Loucy (cell line): ENCODE measurements around the gene ADAMTS6.

Source experiments
- H2AFZ ChIP-seq: fragments of 200-600 bp; sonication (generic); 2 replicates; pipeline ENCODE4 v1.6.0; 2016; ENCODE audit warnings: antibody characterized with exemption, mild to moderate bottlenecking, low read length, moderate library complexity
- H3F3A ChIP-seq: fragments of 200-600 bp; 2 replicates; pipeline ENCODE4 v1.6.0; 2016; ENCODE audit warnings: antibody characterized with exemption, low read depth, mild to moderate bottlenecking
- H3K27me3 ChIP-seq: fragments of 200-600 bp; sonication (generic); 2 replicates; pipeline ENCODE4 v1.6.1; 2014; ENCODE audit warnings: low read length, mild to moderate bottlenecking; ENCODE audit not compliant: insufficient read depth, poor library complexity, severe bottlenecking
- H3K36me3 ChIP-seq: fragments of 200-600 bp; sonication (generic); 2 replicates; pipeline ENCODE4 v1.6.1; 2016; ENCODE audit warnings: low read length; ENCODE audit not compliant: insufficient read depth
- H3K4me1 ChIP-seq: fragments of 200-600 bp; sonication (generic); 2 replicates; pipeline ENCODE4 v1.5.1; 2014; ENCODE audit warnings: low read length, mild to moderate bottlenecking; ENCODE audit not compliant: insufficient read depth, poor library complexity, severe bottlenecking
- H3K4me2 ChIP-seq: fragments of 200-600 bp; sonication (generic); 2 replicates; pipeline ENCODE4 v1.6.0; 2014; ENCODE audit warnings: antibody characterized with exemption, low read length, low read depth, mild to moderate bottlenecking; ENCODE audit not compliant: poor library complexity, severe bottlenecking
- H3K4me3 ChIP-seq: fragments of 200-600 bp; sonication (generic); 2 replicates; pipeline ENCODE4 v1.5.1; 2014; ENCODE audit warnings: low read length, mild to moderate bottlenecking, mixed read lengths; ENCODE audit not compliant: poor library complexity, severe bottlenecking
- H3K79me2 ChIP-seq: fragments of 200-600 bp; sonication (generic); 2 replicates; pipeline ENCODE4 v1.6.1; 2014; ENCODE audit warnings: low read length; ENCODE audit not compliant: insufficient read depth
- H3K9ac ChIP-seq: fragments of 200-600 bp; sonication (generic); 2 replicates; pipeline ENCODE4 v1.6.0; 2014; ENCODE audit warnings: mild to moderate bottlenecking, low read depth, low read length, moderate library complexity; ENCODE audit not compliant: poor library complexity, severe bottlenecking
- H3K9me2 ChIP-seq: fragments of 200-600 bp; sonication (generic); replicated peaks from 2 replicates; pipeline ENCODE4 v1.6.1; 2016; ENCODE audit warnings: low read depth, low read length, mixed read lengths
- H3K9me3 ChIP-seq: fragments of 200-600 bp; sonication (generic); 2 replicates; pipeline ENCODE4 v1.6.1; 2014; ENCODE audit warnings: mild to moderate bottlenecking, antibody characterized with exemption, low read length, low read depth; ENCODE audit not compliant: insufficient read depth
- H4K20me1 ChIP-seq: fragments of 200-600 bp; sonication (generic); 2 replicates; pipeline ENCODE4 v1.6.0; 2014; ENCODE audit warnings: antibody characterized with exemption, low read length, mild to moderate bottlenecking; ENCODE audit not compliant: insufficient read depth, poor library complexity, severe bottlenecking
- CTCF ChIP-seq: fragments of 200-600 bp; sonication (generic); conservative IDR thresholded peaks from 2 replicates; pipeline ENCODE4 v1.5.1; 2014; ENCODE audit warnings: mild to moderate bottlenecking, antibody characterized with exemption, low read length
- EZH2phosphoT487 ChIP-seq: fragments of 200-600 bp; IDR thresholded peaks from 2 replicates; pipeline ENCODE4 v1.6.1; 2018; ENCODE audit warnings: antibody characterized with exemption, mild to moderate bottlenecking, moderate library complexity, borderline replicate concordance

The ADAMTS6 gene

GRCh38 chr5:65478336-65478735 is 3.4 kb downstream of the ADAMTS6 start:
- no peak for TF ChIP-seq EZH2phosphoT487
- TF ChIP-seq CTCF = no peak
- Histone ChIP-seq H3K36me3 (no peaks in the 10 kb centered on the region), H3K79me2 (no peaks in the 10 kb centered on the region), H3K9ac (no peak overlapping the region), H3K9me2 (no peaks in the 10 kb centered on the region), H3K4me1 (peaks cover 31% of the 10 kb centered on the region), H4K20me1 (no peaks in the 10 kb centered on the region), H3K4me3 (no peak overlapping the region), H3K9me3 (no peaks in the 10 kb centered on the region), H3K27me3 (no peaks in the 10 kb centered on the region), H3K4me2 (no peak overlapping the region), H2AFZ (no peak overlapping the region), H3F3A (no peaks in the 10 kb centered on the region)

DNA sequence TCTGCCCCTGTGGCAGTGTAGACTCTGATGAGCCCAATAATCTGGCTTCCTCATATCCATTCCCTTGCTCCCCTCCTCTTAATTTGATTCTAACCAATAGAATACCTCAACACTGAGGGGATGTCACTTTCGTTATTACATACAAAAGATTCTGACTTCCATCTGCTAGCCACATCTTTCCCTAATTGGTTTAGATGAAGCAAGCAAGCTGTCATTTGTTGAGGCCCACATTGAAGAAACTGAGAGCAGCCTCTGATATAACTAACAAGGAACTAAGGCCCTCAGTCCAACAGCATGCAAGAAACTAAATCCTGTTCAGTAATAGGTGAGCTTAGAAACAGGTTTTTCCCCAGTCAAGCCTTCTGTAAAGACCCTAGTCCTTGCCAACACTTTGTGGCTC is 5.8 kb downstream of the ADAMTS6 start:
- no peak for TF ChIP-seq EZH2phosphoT487
- no peak for TF ChIP-seq CTCF
- H3K9me3 ChIP-seq = no peaks in the 10 kb centered on the region
- H3K79me2 ChIP-seq = no peaks in the 10 kb centered on the region
- no peak overlapping the region for H3K4me3 ChIP-seq
- H3K9me2 ChIP-seq = no peaks in the 10 kb centered on the region
- H3K4me2 ChIP-seq = no peak overlapping the region
- H2AFZ ChIP-seq = no peak overlapping the region
- no peak overlapping the region for H3K9ac ChIP-seq
- peaks cover 23% of the 10 kb centered on the region for H3K4me1 ChIP-seq
- no peaks in the 10 kb centered on the region for H3K36me3 ChIP-seq
- H3F3A ChIP-seq = no peaks in the 10 kb centered on the region
- no peaks in the 10 kb centered on the region for H3K27me3 ChIP-seq
- H4K20me1 ChIP-seq = no peaks in the 10 kb centered on the region

- Histone ChIP-seq H3K9me2 (no peaks in the 10 kb centered on the region), H3K4me1 (peaks cover 18% of the 10 kb centered on the region), H4K20me1 (no peaks in the 10 kb centered on the region), H3K27me3 (no peaks in the 10 kb centered on the region), H3K4me3 (no peak overlapping the region), H3K36me3 (no peaks in the 10 kb centered on the region), H3K79me2 (no peaks in the 10 kb centered on the region), H2AFZ (no peak overlapping the region), H3F3A (no peaks in the 10 kb centered on the region), H3K9ac (no peak overlapping the region), H3K9me3 (no peaks in the 10 kb centered on the region), H3K4me2 (no peak overlapping the region)
- TF ChIP-seq EZH2phosphoT487 (no peak), CTCF (no peak)
Measured at GRCh38 chr5:65475336-65475735, 6.4 kb downstream of the ADAMTS6 start.
